ENCODE data around the gene ZDHHC5.
"Not testable (repeated sequence)": the region's sequence is repeated elsewhere in the genome, so short reads cannot be mapped to it uniquely, and the experiment has no call there.

Gene ZDHHC5

DNA sequence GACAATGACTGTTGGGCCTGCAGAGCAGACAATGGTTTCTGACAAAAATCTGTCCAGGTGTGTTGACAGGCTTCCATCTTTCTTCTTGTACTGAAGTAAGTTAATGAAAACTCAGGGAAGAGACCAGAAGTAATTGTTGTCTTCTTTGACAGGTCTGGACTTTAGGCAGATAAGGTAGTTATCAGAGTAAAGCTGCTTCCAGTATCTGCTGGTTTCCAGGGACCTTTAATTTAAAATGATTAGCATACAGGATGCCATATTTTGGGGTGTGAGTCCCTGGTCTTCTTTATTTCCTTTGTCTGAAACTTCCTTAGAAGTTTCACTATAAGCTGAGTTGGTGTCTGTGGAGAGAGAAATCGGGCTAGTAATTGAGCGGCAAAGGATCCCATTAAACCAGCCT, 45.9 kb downstream of the ZDHHC5 start:
- Histone ChIP-seq H3K4me3 (ENCODE audit: low read length) (peak overlapping the region; percentile 91), H3K9me3 (ENCODE audit: insufficient read depth, low read length) (no peaks in the 10 kb centered on the region), H3K27me3 (ENCODE audit: low read depth, low read length) (no peaks in the 10 kb centered on the region), H2AFZ (ENCODE audit: low read depth, low read length) (no peak overlapping the region), H3K4me1 (ENCODE audit: low read length) (peaks cover 32% of the 10 kb centered on the region), H3K9ac (ENCODE audit: low read length) (no peak overlapping the region), H3K36me3 (replicated peaks; ENCODE audit: low read depth, low read length) (peaks cover 23% of the 10 kb centered on the region), H3K27ac (ENCODE audit: low read length) (no peak overlapping the region), H4K20me1 (ENCODE audit: insufficient read depth, low read length) (no peaks in the 10 kb centered on the region; the same call in 1 of the 2 replicates), H3K79me2 (ENCODE audit: low read length) (peaks cover 69% of the 10 kb centered on the region), H3K4me2 (ENCODE audit: low read length) (peak overlapping the region; percentile 98)
- TF ChIP-seq EZH2phosphoT487 (IDR thresholded peaks at IDR 0.05; ENCODE audit: low read depth) (no peak), CTCF (IDR thresholded peaks at IDR 0.05; ENCODE audit: low read depth, low read length) (no peak)

- H3K27me3 ChIP-seq (ENCODE audit: low read depth, low read length); H4K20me1 ChIP-seq (ENCODE audit: insufficient read depth, low read length); H3K4me2 ChIP-seq (ENCODE audit: low read length); H3K27ac ChIP-seq (ENCODE audit: low read length); H2AFZ ChIP-seq (ENCODE audit: low read depth, low read length); H3K9ac ChIP-seq (ENCODE audit: low read length); H3K9me3 ChIP-seq (ENCODE audit: insufficient read depth, low read length); H3K4me3 ChIP-seq (ENCODE audit: low read length): not testable (repeated sequence)
- H3K36me3 ChIP-seq (replicated peaks; ENCODE audit: low read depth, low read length), result peaks cover 37% of the 10 kb centered on the region
- H3K4me1 ChIP-seq (ENCODE audit: low read length), result peaks cover 11% of the 10 kb centered on the region
- peaks cover 77% of the 10 kb centered on the region for H3K79me2 ChIP-seq (ENCODE audit: low read length)
Observed at GRCh38 chr11:57716726-57717125, 48.8 kb downstream of the ZDHHC5 start.

GRCh38 chr11:57727185-57727584, 59.3 kb downstream of the ZDHHC5 start:
- Histone ChIP-seq H3K4me1 (ENCODE audit: low read length) (peaks cover 33% of the 10 kb centered on the region), H2AFZ (ENCODE audit: low read depth, low read length) (no peak overlapping the region), H3K36me3 (replicated peaks; ENCODE audit: low read depth, low read length) (peaks cover 13% of the 10 kb centered on the region), H3K79me2 (ENCODE audit: low read length) (peaks cover 91% of the 10 kb centered on the region), H3K9me3 (ENCODE audit: insufficient read depth, low read length) (no peaks in the 10 kb centered on the region), H3K27ac (ENCODE audit: low read length) (no peak overlapping the region), H3K4me2 (ENCODE audit: low read length) (no peak overlapping the region), H3K9ac (ENCODE audit: low read length) (no peak overlapping the region), H3K4me3 (ENCODE audit: low read length) (no peak overlapping the region), H3K27me3 (ENCODE audit: low read depth, low read length) (no peaks in the 10 kb centered on the region), H4K20me1 (ENCODE audit: insufficient read depth, low read length) (no peaks in the 10 kb centered on the region)
- no peak for TF ChIP-seq EZH2phosphoT487 (IDR thresholded peaks at IDR 0.05; ENCODE audit: low read depth)
- no peak for TF ChIP-seq CTCF (IDR thresholded peaks at IDR 0.05; ENCODE audit: low read depth, low read length)

GRCh38 chr11:57728829-57729228, 60.9 kb downstream of the ZDHHC5 start:
- Histone ChIP-seq H3K4me1 (ENCODE audit: low read length) (peaks cover 34% of the 10 kb centered on the region), H3K4me2 (ENCODE audit: low read length) (peak overlapping the region; percentile 79), H3K27ac (ENCODE audit: low read length) (peak overlapping the region; percentile 90), H3K79me2 (ENCODE audit: low read length) (peaks cover 93% of the 10 kb centered on the region), H3K27me3 (ENCODE audit: low read depth, low read length) (no peaks in the 10 kb centered on the region), H3K4me3 (ENCODE audit: low read length) (peak overlapping the region; percentile 67), H3K9ac (ENCODE audit: low read length) (peak overlapping the region; percentile 65), H4K20me1 (ENCODE audit: insufficient read depth, low read length) (no peaks in the 10 kb centered on the region), H2AFZ (ENCODE audit: low read depth, low read length) (no peak overlapping the region), H3K9me3 (ENCODE audit: insufficient read depth, low read length) (no peaks in the 10 kb centered on the region), H3K36me3 (replicated peaks; ENCODE audit: low read depth, low read length) (peaks cover 20% of the 10 kb centered on the region)
- TF ChIP-seq CTCF (IDR thresholded peaks at IDR 0.05; ENCODE audit: low read depth, low read length) (no peak), EZH2phosphoT487 (IDR thresholded peaks at IDR 0.05; ENCODE audit: low read depth) (no peak)

GRCh38 chr11:57729479-57729878, 61.6 kb downstream of the ZDHHC5 start:
- peaks cover 92% of the 10 kb centered on the region for H3K79me2 ChIP-seq (ENCODE audit: low read length)
- peak overlapping the region; percentile 79 for H3K4me2 ChIP-seq (ENCODE audit: low read length)

More at GRCh38 chr11:57729479-57729878, 61.6 kb downstream of the ZDHHC5 start:
- Histone ChIP-seq H4K20me1 (ENCODE audit: insufficient read depth, low read length) (no peaks in the 10 kb centered on the region), H3K4me3 (ENCODE audit: low read length) (peak overlapping the region; percentile 67), H3K27ac (ENCODE audit: low read length) (peak overlapping the region; percentile 90), H3K9me3 (ENCODE audit: insufficient read depth, low read length) (no peaks in the 10 kb centered on the region), H3K36me3 (replicated peaks; ENCODE audit: low read depth, low read length) (peaks cover 23% of the 10 kb centered on the region), H3K4me1 (ENCODE audit: low read length) (peaks cover 34% of the 10 kb centered on the region), H2AFZ (ENCODE audit: low read depth, low read length) (no peak overlapping the region), H3K9ac (ENCODE audit: low read length) (peak overlapping the region; percentile 65), H3K27me3 (ENCODE audit: low read depth, low read length) (no peaks in the 10 kb centered on the region)
- TF ChIP-seq CTCF (IDR thresholded peaks at IDR 0.05; ENCODE audit: low read depth, low read length) (no peak), EZH2phosphoT487 (IDR thresholded peaks at IDR 0.05; ENCODE audit: low read depth) (no peak)

Measured in OCI-LY3 (cell line).